ENCODE results near the gene SLC26A8.
"Not testable (repeated sequence)": the region's sequence is repeated elsewhere in the genome, so short reads cannot be mapped to it uniquely, and the experiment has no call there.

The SLC26A8 gene

GRCh38 chr6:35948725-35949124 lies 75.7 kb downstream of the SLC26A8 start:
- in situ Hi-C loops (cut with MboI; ENCODE audit: low sequenced_read_pairs), result no loop called here

- in situ Hi-C loops (cut with MboI; ENCODE audit: low sequenced_read_pairs), result no loop called here
Measured at GRCh38 chr6:35945650-35946025, 78.8 kb downstream of the SLC26A8 start.

DNA sequence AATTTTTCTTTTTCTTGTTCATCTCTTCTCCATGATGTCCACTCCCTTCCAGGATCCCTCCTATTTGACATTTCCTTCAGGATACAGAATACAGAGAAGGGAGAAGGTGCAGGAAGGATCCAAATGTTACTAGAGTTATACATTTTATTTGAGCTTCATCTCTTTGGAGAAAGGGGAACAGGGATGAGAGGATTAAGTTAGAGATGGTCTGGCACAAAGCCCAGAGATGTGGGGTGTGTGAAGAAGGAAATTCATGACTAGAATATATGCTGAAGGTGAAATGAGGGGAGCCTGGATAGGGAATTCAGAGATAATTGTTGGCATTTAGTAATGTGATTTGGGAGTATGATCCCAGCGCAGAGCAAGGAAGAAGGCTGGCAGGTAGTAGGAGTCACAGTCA lies 81.1 kb downstream of the SLC26A8 start:
- in situ Hi-C loops (cut with MboI; ENCODE audit: low sequenced_read_pairs), result no loop called here

DNA sequence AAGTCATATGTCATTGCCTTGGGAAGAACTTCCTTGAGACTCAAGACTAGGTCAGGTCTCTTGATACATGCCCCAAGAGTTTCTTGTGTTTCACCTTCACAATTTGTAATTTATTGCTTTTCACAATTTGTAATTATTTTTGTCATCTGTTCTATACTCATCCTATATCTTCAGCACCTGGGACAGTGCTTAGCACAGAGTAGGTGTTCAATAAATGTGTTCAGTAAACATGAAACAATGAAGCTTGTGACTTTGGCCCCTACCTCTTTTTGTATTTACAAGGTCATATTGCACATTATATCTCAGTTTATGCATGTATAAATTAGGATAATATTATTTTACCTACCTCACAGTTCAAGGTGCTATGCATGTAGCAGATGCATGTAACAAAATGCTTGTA lies 82.1 kb downstream of the SLC26A8 start:
- in situ Hi-C loops (cut with MboI; ENCODE audit: low sequenced_read_pairs), result no loop called here

DNA sequence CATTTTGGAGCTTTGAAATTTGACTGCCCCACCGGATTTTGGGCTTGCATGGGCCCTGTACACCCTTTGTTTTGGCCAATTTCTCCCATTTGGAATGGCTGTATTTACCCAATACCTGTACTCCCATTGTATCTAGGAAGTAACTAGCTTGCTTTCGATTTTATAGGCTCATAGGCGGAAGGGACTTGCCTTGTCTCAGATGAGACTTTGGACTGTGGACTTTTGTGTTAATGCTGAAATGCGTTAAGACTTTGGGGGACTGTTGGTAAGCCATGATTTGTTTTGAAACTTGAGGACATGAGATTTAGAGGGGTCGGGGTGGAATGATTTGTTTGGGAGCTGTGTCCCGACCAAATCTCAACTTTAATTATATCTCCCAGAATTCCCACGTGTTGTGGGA lies 83.3 kb downstream of the SLC26A8 start:
- in situ Hi-C loops (cut with MboI; ENCODE audit: low sequenced_read_pairs), result not testable (repeated sequence)

DNA sequence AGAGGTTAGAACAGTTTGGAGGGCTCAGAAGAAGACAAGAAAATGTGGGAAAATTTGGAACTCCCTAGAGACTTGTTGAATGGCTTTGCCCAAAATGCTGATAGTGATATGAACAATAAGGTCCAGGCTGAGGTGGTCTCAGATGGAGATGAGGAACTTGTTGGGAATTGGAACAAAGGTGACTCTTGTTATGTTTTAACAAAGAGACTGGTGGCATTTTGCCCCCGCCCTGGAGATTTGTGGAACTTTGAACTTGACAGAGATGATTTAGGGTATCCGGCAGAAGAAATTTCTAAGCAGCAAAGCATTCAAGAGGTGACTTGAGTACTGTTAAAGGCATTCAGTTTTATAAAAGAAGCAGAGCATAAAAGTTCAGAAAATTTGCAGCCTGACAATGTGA lies 84.4 kb downstream of the SLC26A8 start:
- in situ Hi-C loops (cut with MboI; ENCODE audit: low sequenced_read_pairs), result not testable (repeated sequence)

DNA sequence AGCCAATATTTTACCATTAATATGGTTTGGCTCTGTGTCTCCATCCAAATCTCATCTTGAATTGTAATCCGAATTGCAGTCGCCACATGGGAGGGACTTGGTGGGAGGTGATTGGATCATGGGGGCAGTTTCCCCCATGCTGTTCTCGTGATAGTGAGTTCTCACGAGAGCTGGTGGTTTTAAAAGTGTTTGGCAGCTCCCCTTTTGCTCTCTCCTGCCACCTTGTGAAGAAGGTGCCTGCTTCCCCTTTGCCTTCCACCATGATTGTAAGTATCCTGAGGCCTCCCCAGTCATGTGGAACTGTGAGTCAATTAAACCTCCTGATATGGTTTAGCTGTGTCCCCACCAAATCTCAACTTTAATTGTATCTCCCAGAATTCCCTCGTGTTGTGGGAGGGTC lies 85.2 kb downstream of the SLC26A8 start:
- in situ Hi-C loops (cut with MboI; ENCODE audit: low sequenced_read_pairs), result not testable (repeated sequence)

DNA sequence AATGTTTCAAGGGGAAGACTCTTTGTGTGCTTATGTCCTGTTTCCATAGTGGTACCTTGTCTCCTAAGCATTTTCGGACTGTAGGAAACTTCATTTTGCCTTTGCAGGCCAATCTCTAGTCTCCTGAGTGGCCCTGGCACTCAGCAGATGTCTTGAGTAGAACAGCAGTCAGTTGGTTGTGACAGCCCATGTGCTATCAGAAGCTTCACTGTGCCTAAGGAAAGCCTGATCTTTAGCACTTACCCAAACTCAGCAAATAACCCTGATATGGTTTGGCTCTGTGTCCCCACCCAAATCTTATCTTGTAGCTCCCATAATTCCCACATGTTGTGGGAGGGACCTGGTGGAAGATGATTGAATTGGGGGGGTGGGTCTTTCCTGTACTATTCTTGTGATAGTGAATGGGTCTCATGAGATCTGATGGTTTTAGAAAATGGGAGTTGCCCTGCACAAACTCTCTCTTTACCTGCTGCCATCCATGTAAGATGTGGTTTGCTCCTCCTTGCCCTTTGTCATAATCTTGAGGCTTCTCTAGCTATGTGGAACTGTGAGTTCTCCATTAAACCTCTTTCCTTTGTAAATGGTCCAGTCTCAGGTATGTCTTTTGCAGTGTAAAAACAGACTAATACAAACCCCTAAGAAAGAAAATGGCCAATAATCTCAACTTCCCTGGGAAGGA lies 87.6 kb downstream of the SLC26A8 start:
- in situ Hi-C loops (cut with MboI; ENCODE audit: low sequenced_read_pairs), result no loop called here

DNA sequence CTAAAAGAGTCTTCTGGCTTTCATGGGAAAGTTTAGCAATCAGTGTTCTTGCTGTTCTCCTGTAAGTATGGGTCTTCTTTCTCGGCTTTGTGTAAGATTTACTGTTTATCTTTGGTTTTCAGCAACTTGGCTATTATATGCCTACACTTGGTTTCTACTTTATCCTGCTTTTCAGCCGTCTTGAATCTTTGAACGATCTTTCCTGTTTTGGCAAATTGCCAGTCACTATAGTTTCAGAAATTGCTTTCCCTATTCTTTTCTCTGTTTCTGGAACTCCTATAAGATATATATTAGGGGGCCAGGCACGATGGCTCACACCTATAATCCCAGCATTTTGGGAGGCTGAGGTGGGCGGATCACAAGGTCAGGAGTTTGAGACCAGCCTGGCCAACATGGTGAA lies 89.0 kb downstream of the SLC26A8 start:
- in situ Hi-C loops (cut with MboI; ENCODE audit: low sequenced_read_pairs), result no loop called here

- in situ Hi-C loops (cut with MboI; ENCODE audit: low sequenced_read_pairs), result no loop called here
Measured at GRCh38 chr6:35933844-35934243, 90.6 kb downstream of the SLC26A8 start.

DNA sequence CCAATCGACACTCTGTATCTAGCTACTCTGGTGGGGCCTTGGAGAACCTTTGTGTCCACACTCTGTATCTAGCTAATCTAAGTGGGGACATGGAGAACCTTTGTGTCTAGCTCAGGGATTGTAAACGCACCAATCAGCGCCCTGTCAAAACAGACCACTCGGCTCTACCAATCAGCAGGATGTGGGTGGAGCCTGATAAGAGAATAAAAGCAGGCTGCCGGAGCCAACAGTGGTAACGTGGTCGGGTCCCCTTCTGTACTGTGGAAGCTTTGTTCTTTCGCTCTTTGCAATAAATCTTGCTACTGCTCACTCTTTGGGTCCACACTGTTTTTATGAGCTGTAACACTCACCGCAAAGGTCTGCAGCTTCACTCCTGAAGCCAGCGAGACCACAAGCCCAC lies 92.6 kb downstream of the SLC26A8 start:
- in situ Hi-C loops (cut with MboI; ENCODE audit: low sequenced_read_pairs), result not testable (repeated sequence)

GRCh38 chr6:35931120-35931561 lies 93.3 kb downstream of the SLC26A8 start:
- in situ Hi-C loops (cut with MboI; ENCODE audit: low sequenced_read_pairs), result no loop called here

GRCh38 chr6:35929601-35930000 lies 94.8 kb downstream of the SLC26A8 start:
- in situ Hi-C loops (cut with MboI; ENCODE audit: low sequenced_read_pairs), result no loop called here

GRCh38 chr6:35926509-35927215 lies 97.8 kb downstream of the SLC26A8 start:
- in situ Hi-C loops (cut with MboI; ENCODE audit: low sequenced_read_pairs), result no loop called here

DNA sequence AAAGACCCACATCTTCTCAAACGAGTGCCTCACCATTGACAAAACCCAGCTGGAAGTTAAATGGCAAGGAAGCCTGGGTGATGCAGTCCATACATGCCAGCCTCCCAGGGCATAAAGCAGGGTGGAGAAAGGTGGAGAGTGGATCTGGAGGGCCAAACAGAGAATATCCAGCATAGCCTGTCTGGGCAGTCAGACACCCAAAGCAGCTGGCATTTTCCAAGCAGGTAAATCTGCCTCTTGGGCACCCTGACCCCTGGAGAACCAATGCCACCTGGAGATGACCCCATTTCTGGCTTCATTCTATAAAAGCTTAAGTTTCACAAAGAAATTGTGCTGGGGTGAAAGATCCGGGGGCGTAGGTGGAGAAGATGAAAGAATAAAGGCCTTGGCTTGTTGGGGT lies 98.5 kb downstream of the SLC26A8 start:
- in situ Hi-C loops (cut with MboI; ENCODE audit: low sequenced_read_pairs), result no loop called here

GRCh38 chr6:35924146-35924545 lies 100.3 kb downstream of the SLC26A8 start:
- in situ Hi-C loops (cut with MboI; ENCODE audit: low sequenced_read_pairs), result no loop called here

DNA sequence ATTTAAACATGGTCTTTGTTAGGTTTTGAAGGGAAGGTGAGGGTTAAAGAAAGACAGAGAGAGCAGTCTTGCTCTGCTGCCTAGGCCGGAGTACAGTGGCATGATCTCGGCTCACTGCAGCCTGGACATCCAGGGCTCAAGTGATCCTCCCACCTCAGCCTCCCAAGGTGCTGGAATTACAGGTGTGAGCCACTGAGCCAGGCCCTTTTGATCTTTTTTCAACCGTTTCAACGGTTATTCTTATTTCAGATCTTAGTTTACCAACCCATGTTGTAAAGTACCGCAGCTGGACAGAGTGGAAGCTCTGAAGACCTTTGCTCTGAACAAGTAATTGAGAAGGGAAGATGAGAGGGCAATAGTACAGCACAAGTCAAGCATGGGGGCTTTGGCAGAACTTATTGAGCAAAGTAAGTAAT lies 102.3 kb downstream of the SLC26A8 start:
- in situ Hi-C loops (cut with MboI; ENCODE audit: low sequenced_read_pairs), result no loop called here

DNA sequence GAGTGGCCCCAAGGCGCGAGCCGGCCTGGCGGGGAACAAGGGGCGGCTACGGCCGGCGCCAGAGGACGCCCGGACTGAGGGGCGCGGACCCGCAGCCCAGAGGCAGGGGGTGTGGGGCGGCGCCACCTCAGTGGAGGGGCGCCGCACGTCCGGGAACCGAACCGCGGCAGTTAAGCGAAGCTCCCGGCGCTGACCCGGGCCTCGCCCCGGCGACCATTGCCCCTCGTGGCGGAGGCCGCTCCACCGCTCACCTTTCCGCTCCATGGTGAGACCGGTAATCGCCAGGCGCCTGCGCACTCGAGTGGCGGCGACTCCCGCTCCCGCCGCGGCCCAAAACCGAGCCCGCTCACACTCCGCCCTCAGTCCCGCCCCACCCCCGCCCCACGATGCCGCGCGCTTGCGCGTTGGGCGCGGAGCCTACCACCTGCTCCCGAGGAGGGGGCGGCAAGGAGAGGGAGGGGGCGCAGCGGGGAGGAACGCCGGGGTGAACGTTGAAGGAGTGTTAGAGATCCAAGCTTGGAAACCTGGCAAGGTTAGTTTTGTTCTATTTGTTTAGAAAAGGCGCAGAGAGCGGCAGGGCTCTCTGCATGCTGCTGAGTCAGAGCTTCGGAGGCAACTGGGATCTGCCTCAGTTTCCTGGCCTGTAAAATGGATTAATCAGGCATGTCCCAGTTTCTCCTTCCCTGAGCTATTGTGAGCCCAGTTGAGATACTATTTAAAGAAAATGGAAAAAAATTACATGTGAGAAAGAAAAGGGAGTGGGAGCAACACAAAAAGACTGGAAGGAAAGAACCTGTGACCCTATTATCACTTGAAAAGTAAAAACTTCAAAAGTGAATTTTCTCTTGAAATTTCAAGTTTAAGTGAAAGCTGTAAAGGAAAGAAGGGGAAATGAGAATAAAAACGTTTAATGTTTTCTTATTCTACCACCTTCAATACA lies 103.4 kb downstream of the SLC26A8 start, which contains the start of gene SRPK1:
Gene SRPK1 (minus strand): TSS at position 306 of the 940 bp plus-strand sequence. CDS start 42 bp downstream, at position 264.
- in situ Hi-C loops (cut with MboI; ENCODE audit: low sequenced_read_pairs), result no loop called here

GRCh38 chr6:35919827-35920751 lies 104.4 kb downstream of the SLC26A8 start:
- in situ Hi-C loops (cut with MboI; ENCODE audit: low sequenced_read_pairs), result no loop called here

GRCh38 chr6:35919085-35919826 lies 105.2 kb downstream of the SLC26A8 start:
- in situ Hi-C loops (cut with MboI; ENCODE audit: low sequenced_read_pairs), result no loop called here

All from HL-60/S4 (cell line).